Measurements from ENCODE around the gene TTC5. TPM values are rescaled to one million over a fixed set of nuclear protein-coding genes. Genes with fewer than 3 reads are reported as not detected.
"Not testable (repeated sequence)": the region's sequence is repeated elsewhere in the genome, so short reads cannot be mapped to it uniquely, and the experiment has no call there.

The TTC5 gene
- 23.3 TPM for total RNA-seq

GRCh38 chr14:20305265-20306078 lies at the start of gene TTC5:
TSS of gene TTC5 (minus strand) at chr14:20305951. CDS start at chr14:20305937, 14 bp downstream.
- peak; percentile 95 for DNase-seq

GRCh38 chr14:20350860-20351259 lies 45.1 kb upstream of the TTC5 start:
- DNase-seq = no peak

- no peak for DNase-seq
These were observed 44.5 kb upstream of the TTC5 start for GRCh38 chr14:20350282-20350681.

GRCh38 chr14:20347747-20348146 lies 42.0 kb upstream of the TTC5 start:
- no peak for DNase-seq

- no peak for DNase-seq
These were observed 41.0 kb upstream of the TTC5 start for GRCh38 chr14:20346713-20347112.

- no peak for DNase-seq
These were observed 39.6 kb upstream of the TTC5 start for GRCh38 chr14:20345366-20345765.

GRCh38 chr14:20343862-20344220 lies 38.1 kb upstream of the TTC5 start:
- peak; percentile 65 for DNase-seq

GRCh38 chr14:20343092-20343861 lies 37.5 kb upstream of the TTC5 start, which contains the start of gene PARP2:
TSS of gene PARP2 (plus strand) at chr14:20343635. CDS start at chr14:20343642, 7 bp downstream.
- DNase-seq = peak; percentile 100

GRCh38 chr14:20341646-20342045 lies 35.9 kb upstream of the TTC5 start:
- no peak for DNase-seq

- not testable (repeated sequence) for DNase-seq
These were observed 35.3 kb upstream of the TTC5 start for GRCh38 chr14:20341032-20341431.

GRCh38 chr14:20334017-20334416 lies 28.3 kb upstream of the TTC5 start:
- DNase-seq = no peak

- DNase-seq = no peak
These were observed 27.7 kb upstream of the TTC5 start for GRCh38 chr14:20333494-20333841.

- peak; percentile 94 for DNase-seq
These were observed 27.2 kb upstream of the TTC5 start, which contains the start of gene CCNB1IP1 for GRCh38 chr14:20332788-20333493. TSS of gene CCNB1IP1 (minus strand) at chr14:20333279. CDS start at chr14:20316523, 16,756 bp downstream.

- peak; percentile 29 for DNase-seq
These were observed 26.7 kb upstream of the TTC5 start for GRCh38 chr14:20332431-20332787.

- no peak for DNase-seq
These were observed 25.4 kb upstream of the TTC5 start for GRCh38 chr14:20331053-20331613.

GRCh38 chr14:20329355-20329754 lies 23.6 kb upstream of the TTC5 start:
- DNase-seq = no peak

GRCh38 chr14:20328705-20329104 lies 23.0 kb upstream of the TTC5 start:
- no peak for DNase-seq

GRCh38 chr14:20327005-20327869 lies 21.5 kb upstream of the TTC5 start:
- DNase-seq = peak; percentile 82

- no peak for DNase-seq
These were observed 12.0 kb upstream of the TTC5 start for GRCh38 chr14:20317720-20318119.

GRCh38 chr14:20314026-20314425 lies 8.3 kb upstream of the TTC5 start:
- DNase-seq = no peak

GRCh38 chr14:20306079-20306423 lies 300 bp upstream of the TTC5 start:
- DNase-seq = no peak
